SH-SY5Y (cell line): ENCODE results near the gene RHEX.

Experiments used
- GATA2 ChIP-seq: IDR thresholded peaks from 2 replicates; pipeline ENCODE4 v1.6.1; 2011; ENCODE audit warnings: mild to moderate bottlenecking, low read depth, low read length
- GATA3 ChIP-seq: IDR thresholded peaks from 2 replicates; pipeline ENCODE4 v1.6.1; 2011; ENCODE audit warnings: low read depth, mild to moderate bottlenecking, low read length, moderate library complexity

DNA sequence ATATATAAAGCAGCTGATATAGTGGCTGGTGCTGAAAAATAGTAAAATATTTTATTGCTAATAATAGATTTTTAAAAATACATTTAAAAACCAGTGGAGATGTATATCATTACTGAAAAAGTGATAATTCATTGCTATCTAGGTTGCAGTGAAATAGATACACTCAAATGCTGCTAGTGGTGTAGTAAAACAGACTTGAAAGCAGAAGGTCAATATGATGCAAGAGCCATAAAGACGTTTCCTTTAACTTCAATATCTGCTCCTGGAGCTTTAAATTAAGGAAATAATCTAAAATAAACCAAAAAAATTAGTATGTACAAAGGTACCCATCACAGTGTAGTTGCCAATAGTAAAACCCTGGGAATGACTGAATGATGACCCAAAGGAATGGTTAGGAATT is 26.2 kb downstream of the RHEX start:
- TF ChIP-seq GATA2 (no peak), GATA3 (no peak)
